ENCODE data around the gene BOLA3.
A peak's percentile ranks its signal among the peaks of the same experiment; 100 is the strongest.
"Not testable (repeated sequence)": the region's sequence is repeated elsewhere in the genome, so short reads cannot be mapped to it uniquely, and the experiment has no call there.

BOLA3 gene

GRCh38 chr2:74130211-74130995 lies 17.3 kb downstream of the BOLA3 start:
- no peaks in the 10 kb centered on the region for H3K27me3 ChIP-seq (ENCODE audit: low read depth, low read length)
- no peaks in the 10 kb centered on the region for H4K20me1 ChIP-seq (ENCODE audit: insufficient read depth, low read length)
- H3K4me1 ChIP-seq (ENCODE audit: low read length): no peaks in the 10 kb centered on the region
- H3K4me2 ChIP-seq (ENCODE audit: low read length): no peak overlapping the region
- H2AFZ ChIP-seq (ENCODE audit: low read depth, low read length): no peak overlapping the region
- H3K36me3 ChIP-seq (replicated peaks; ENCODE audit: low read depth, low read length): no peaks in the 10 kb centered on the region
- no peak overlapping the region for H3K27ac ChIP-seq (ENCODE audit: low read length)
- H3K9me3 ChIP-seq (ENCODE audit: insufficient read depth, low read length): no peaks in the 10 kb centered on the region
- H3K4me3 ChIP-seq (ENCODE audit: low read length): no peak overlapping the region
- no peak for TF ChIP-seq CTCF (IDR thresholded peaks at IDR 0.05; ENCODE audit: low read depth, low read length)
- no peaks in the 10 kb centered on the region for H3K79me2 ChIP-seq (ENCODE audit: low read length)
- H3K9ac ChIP-seq (ENCODE audit: low read length): no peak overlapping the region

GRCh38 chr2:74128206-74128605 lies 19.5 kb downstream of the BOLA3 start:
- no peak overlapping the region for H3K4me2 ChIP-seq (ENCODE audit: low read length)
- H4K20me1 ChIP-seq (ENCODE audit: insufficient read depth, low read length): no peaks in the 10 kb centered on the region
- no peak overlapping the region for H2AFZ ChIP-seq (ENCODE audit: low read depth, low read length)
- H3K9ac ChIP-seq (ENCODE audit: low read length): no peak overlapping the region
- no peak overlapping the region for H3K4me3 ChIP-seq (ENCODE audit: low read length)
- H3K36me3 ChIP-seq (replicated peaks; ENCODE audit: low read depth, low read length): no peaks in the 10 kb centered on the region
- no peaks in the 10 kb centered on the region for H3K27me3 ChIP-seq (ENCODE audit: low read depth, low read length)
- H3K79me2 ChIP-seq (ENCODE audit: low read length): no peaks in the 10 kb centered on the region
- TF ChIP-seq CTCF (IDR thresholded peaks at IDR 0.05; ENCODE audit: low read depth, low read length) (no peak), EZH2phosphoT487 (IDR thresholded peaks at IDR 0.05; ENCODE audit: low read depth) (no peak)
- no peak overlapping the region for H3K27ac ChIP-seq (ENCODE audit: low read length)
- no peaks in the 10 kb centered on the region for H3K9me3 ChIP-seq (ENCODE audit: insufficient read depth, low read length)
- H3K4me1 ChIP-seq (ENCODE audit: low read length): no peaks in the 10 kb centered on the region

GRCh38 chr2:74123955-74124354 lies 23.8 kb downstream of the BOLA3 start:
- not testable (repeated sequence) for H3K27ac ChIP-seq (ENCODE audit: low read length); H2AFZ ChIP-seq (ENCODE audit: low read depth, low read length); H3K9ac ChIP-seq (ENCODE audit: low read length); H3K4me3 ChIP-seq (ENCODE audit: low read length); H3K9me3 ChIP-seq (ENCODE audit: insufficient read depth, low read length); H3K4me2 ChIP-seq (ENCODE audit: low read length); H4K20me1 ChIP-seq (ENCODE audit: insufficient read depth, low read length); H3K27me3 ChIP-seq (ENCODE audit: low read depth, low read length); H3K79me2 ChIP-seq (ENCODE audit: low read length); H3K36me3 ChIP-seq (replicated peaks; ENCODE audit: low read depth, low read length)
- H3K4me1 ChIP-seq (ENCODE audit: low read length): peaks cover 11% of the 10 kb centered on the region

- not testable (repeated sequence) for H3K4me3 ChIP-seq (ENCODE audit: low read length); H3K9me3 ChIP-seq (ENCODE audit: insufficient read depth, low read length); H3K27ac ChIP-seq (ENCODE audit: low read length); H3K36me3 ChIP-seq (replicated peaks; ENCODE audit: low read depth, low read length); H4K20me1 ChIP-seq (ENCODE audit: insufficient read depth, low read length); H2AFZ ChIP-seq (ENCODE audit: low read depth, low read length); H3K4me2 ChIP-seq (ENCODE audit: low read length); H3K9ac ChIP-seq (ENCODE audit: low read length); H3K27me3 ChIP-seq (ENCODE audit: low read depth, low read length); H3K79me2 ChIP-seq (ENCODE audit: low read length)
- H3K4me1 ChIP-seq (ENCODE audit: low read length): peaks cover 11% of the 10 kb centered on the region
Measured at GRCh38 chr2:74121846-74122245, 25.9 kb downstream of the BOLA3 start.

- Histone ChIP-seq H4K20me1 (ENCODE audit: insufficient read depth, low read length) (no peaks in the 10 kb centered on the region), H3K79me2 (ENCODE audit: low read length) (no peaks in the 10 kb centered on the region), H3K9me3 (ENCODE audit: insufficient read depth, low read length) (peaks cover 9% of the 10 kb centered on the region; the same call in 1 of the 2 replicates), H3K4me3 (ENCODE audit: low read length) (peak overlapping the region; percentile 92), H2AFZ (ENCODE audit: low read depth, low read length) (peak overlapping the region; percentile 97), H3K4me2 (ENCODE audit: low read length) (peak overlapping the region; percentile 82), H3K9ac (ENCODE audit: low read length) (peak overlapping the region; percentile 87), H3K27ac (ENCODE audit: low read length) (peak overlapping the region; percentile 82), H3K36me3 (replicated peaks; ENCODE audit: low read depth, low read length) (peaks cover 10% of the 10 kb centered on the region), H3K27me3 (ENCODE audit: low read depth, low read length) (no peaks in the 10 kb centered on the region), H3K4me1 (ENCODE audit: low read length) (peaks cover 11% of the 10 kb centered on the region)
- TF ChIP-seq CTCF (IDR thresholded peaks at IDR 0.05; ENCODE audit: low read depth, low read length) (peak; percentile 52), EZH2phosphoT487 (IDR thresholded peaks at IDR 0.05; ENCODE audit: low read depth) (no peak)
Measured at GRCh38 chr2:74119912-74120825, 27.5 kb downstream of the BOLA3 start.

Data from OCI-LY3 (cell line).